Gastroesophageal sphincter (tissue), 4 donors: Measurements from ENCODE around the gene OPN1MW. TPM values are rescaled to one million over a fixed set of nuclear protein-coding genes. Genes with fewer than 3 reads are reported as not detected.
"Not testable (repeated sequence)": the region's sequence is repeated elsewhere in the genome, so short reads cannot be mapped to it uniquely, and the experiment has no call there.

Source experiments
- ATAC-seq: fragments of 150-250 bp; one replicate; pipeline ENCODE4 v1.9.1; 2016; ENCODE audit warnings: mild to moderate bottlenecking, moderate library complexity
- H3K27ac ChIP-seq, 4 donors: fragments of 200-600 bp; sonication (generic) in 3 of 4; 1 replicate in 3 of 4; 2 replicates in 1 of 4; pipeline ENCODE4 v1.5.1; 2016 to 2019
- H3K27me3 ChIP-seq: fragments of 200-600 bp; sonication (generic); one replicate; pipeline ENCODE4 v1.5.1; 2019
- H3K36me3 ChIP-seq, 2 donors: fragments of 200-600 bp; sonication (generic); one replicate each; pipeline ENCODE4 v1.5.1; 2019; ENCODE audit warnings: control low read depth in 1 of 2
- H3K4me1 ChIP-seq, 3 donors: fragments of 200-600 bp; sonication (generic); 1 replicate in 2 of 3; 2 replicates in 1 of 3; pipeline ENCODE4 v1.5.1; 2016 to 2019; ENCODE audit warnings: control low read depth in 2 of 3
- H3K4me3 ChIP-seq, 2 donors: fragments of 200-600 bp; sonication (generic); one replicate each; pipeline ENCODE4 v1.5.1; 2019; ENCODE audit warnings: mild to moderate bottlenecking in 1 of 2, moderate library complexity in 1 of 2
- H3K9me3 ChIP-seq, 3 donors: fragments of 200-600 bp; sonication (generic); one replicate each; pipeline ENCODE4 v1.5.1; 2017 to 2019; ENCODE audit warnings: control low read depth in 2 of 3
- WGBS, 2 donors: methylation state at CpG; one replicate each; pipeline ENCODE4 v1.1.5; 2018; ENCODE audit warnings: low coverage in 1 of 2; 5-methylcytosine and 5-hydroxymethylcytosine counted together
- total RNA-seq, 4 donors: library from RNA; depleted of rRNA; stranded (reverse); fragments of >200 nt; gene quantifications; one replicate each; pipeline ENCODE4 v1.1.0, GENCODE V29; 2016

OPN1MW gene
- total RNA-seq, 4 donors from 2014 or later, result not detected

- no CpG with 5 or more reads among the region's 8 CpGs for WGBS, 2 donors
- H3K4me1 ChIP-seq, H3K27me3 ChIP-seq, ATAC-seq, H3K27ac ChIP-seq, H3K4me3 ChIP-seq, H3K9me3 ChIP-seq, H3K36me3 ChIP-seq: not testable (repeated sequence)
Measured at GRCh38 chrX:154183794-154184193, 1.4 kb downstream of the OPN1MW start.

- H3K27ac ChIP-seq, ATAC-seq, H3K36me3 ChIP-seq, H3K9me3 ChIP-seq, H3K27me3 ChIP-seq, H3K4me3 ChIP-seq, H3K4me1 ChIP-seq: not testable (repeated sequence)
- WGBS, 2 donors, result no CpG with 5 or more reads among the region's 8 CpGs
Measured at GRCh38 chrX:154192846-154193245, 10.4 kb downstream of the OPN1MW start.

- H3K27me3 ChIP-seq, H3K4me3 ChIP-seq, ATAC-seq, H3K36me3 ChIP-seq, H3K9me3 ChIP-seq, H3K4me1 ChIP-seq, H3K27ac ChIP-seq: not testable (repeated sequence)
- no CpG with 5 or more reads among the region's 2 CpGs for WGBS, 2 donors
Measured at GRCh38 chrX:154194316-154194715, 11.9 kb downstream of the OPN1MW start.

- WGBS, 2 donors, result no CpG with 5 or more reads among the region's 15 CpGs
- not testable (repeated sequence) for ATAC-seq
Measured at GRCh38 chrX:154196466-154196865, 14.1 kb downstream of the OPN1MW start.

GRCh38 chrX:154209670-154210418 lies 27.4 kb downstream of the OPN1MW start:
- WGBS, 2 donors, result no CpG with 5 or more reads among the region's 21 CpGs
- H3K9me3 ChIP-seq, H3K36me3 ChIP-seq, H3K4me1 ChIP-seq, H3K27me3 ChIP-seq, H3K27ac ChIP-seq, H3K4me3 ChIP-seq: not testable (repeated sequence)
- ATAC-seq, result peak; percentile 82

More at GRCh38 chrX:154196466-154196865, 14.1 kb downstream of the OPN1MW start:
- H3K4me3 ChIP-seq, H3K27me3 ChIP-seq, H3K9me3 ChIP-seq, H3K4me1 ChIP-seq, H3K36me3 ChIP-seq, H3K27ac ChIP-seq: not testable (repeated sequence)

GRCh38 chrX:154211057-154211456 lies 28.7 kb downstream of the OPN1MW start:
- WGBS, 2 donors, result no CpG with 5 or more reads among the region's 9 CpGs
- H3K27me3 ChIP-seq, ATAC-seq, H3K4me3 ChIP-seq, H3K27ac ChIP-seq, H3K36me3 ChIP-seq, H3K9me3 ChIP-seq, H3K4me1 ChIP-seq: not testable (repeated sequence)

GRCh38 chrX:154211499-154211898 lies 29.1 kb downstream of the OPN1MW start:
- not testable (repeated sequence) for H3K4me1 ChIP-seq, H3K27me3 ChIP-seq, H3K36me3 ChIP-seq, ATAC-seq, H3K4me3 ChIP-seq, H3K27ac ChIP-seq, H3K9me3 ChIP-seq
- no CpG with 5 or more reads among the region's 10 CpGs for WGBS, 2 donors

GRCh38 chrX:154219456-154219855 lies 37.1 kb downstream of the OPN1MW start, which contains the start of gene OPN1MW2:
TSS of gene OPN1MW2 (plus strand) at chrX:154219756. CDS start at chrX:154219816, 60 bp downstream.
- not testable (repeated sequence) for H3K4me3 ChIP-seq, H3K4me1 ChIP-seq, H3K9me3 ChIP-seq, H3K36me3 ChIP-seq, H3K27me3 ChIP-seq, H3K27ac ChIP-seq, ATAC-seq
- no CpG with 5 or more reads among the region's 16 CpGs for WGBS, 2 donors

- H3K27me3 ChIP-seq, H3K27ac ChIP-seq, H3K4me3 ChIP-seq, H3K36me3 ChIP-seq, H3K4me1 ChIP-seq, ATAC-seq, H3K9me3 ChIP-seq: not testable (repeated sequence)
- WGBS, 2 donors, result no CpG with 5 or more reads among the region's 6 CpGs
Measured at GRCh38 chrX:154225292-154225691, 42.9 kb downstream of the OPN1MW start.

- not testable (repeated sequence) for H3K27ac ChIP-seq, H3K9me3 ChIP-seq, H3K4me1 ChIP-seq, H3K36me3 ChIP-seq, H3K4me3 ChIP-seq, ATAC-seq, H3K27me3 ChIP-seq
- WGBS, 2 donors, result no CpG with 5 or more reads among the region's 9 CpGs
Measured at GRCh38 chrX:154226706-154227105, 44.3 kb downstream of the OPN1MW start.

- not testable (repeated sequence) for H3K4me1 ChIP-seq, ATAC-seq, H3K27ac ChIP-seq, H3K4me3 ChIP-seq, H3K9me3 ChIP-seq, H3K36me3 ChIP-seq, H3K27me3 ChIP-seq
- no CpG with 5 or more reads among the region's 3 CpGs for WGBS, 2 donors
Measured at GRCh38 chrX:154231443-154231842, 49.0 kb downstream of the OPN1MW start.

GRCh38 chrX:154233620-154234019 lies 51.2 kb downstream of the OPN1MW start:
- not testable (repeated sequence) for H3K9me3 ChIP-seq, H3K27me3 ChIP-seq, H3K4me1 ChIP-seq, H3K4me3 ChIP-seq, H3K27ac ChIP-seq, ATAC-seq, H3K36me3 ChIP-seq
- no CpG with 5 or more reads among the region's 16 CpGs for WGBS, 2 donors

GRCh38 chrX:154238939-154239559 lies 56.7 kb downstream of the OPN1MW start:
- ATAC-seq, H3K36me3 ChIP-seq, H3K9me3 ChIP-seq, H3K4me3 ChIP-seq, H3K4me1 ChIP-seq, H3K27me3 ChIP-seq, H3K27ac ChIP-seq: not testable (repeated sequence)
- WGBS, 2 donors, result no CpG with 5 or more reads among the region's 11 CpGs

GRCh38 chrX:154239982-154240503 lies 57.6 kb downstream of the OPN1MW start:
- 80% methylated on average over 1 to 3 of the region's 8 CpGs for WGBS, 2 donors
- H3K9me3 ChIP-seq, H3K27me3 ChIP-seq, H3K27ac ChIP-seq, ATAC-seq, H3K36me3 ChIP-seq, H3K4me3 ChIP-seq, H3K4me1 ChIP-seq: not testable (repeated sequence)
